Measurements from ENCODE around the gene EEIG1. TPM values are rescaled to one million over a fixed set of nuclear protein-coding genes. Genes with fewer than 3 reads are reported as not detected.

The EEIG1 gene
- total and polyA plus RNA-seq, 2 of the 4 experiments (the other 2 are of a cell fraction), result 1.1 to 23.2 TPM

- dilution Hi-C loops (cut with HindIII; ENCODE audit: low sequenced_read_pairs, unreplicated experiment), result no loop called here
- POLR2A ChIA-PET (ENCODE audit: unreplicated experiment), result no interaction called here
- WGBS, 2 experiments (ENCODE audit: extremely low coverage in 2 of 2, insufficient read length in 1 of 2), result no CpG with 5 or more reads among the region's 11 CpGs
- CTCF ChIA-PET, result interaction anchor here (0.6 kb wide), 1 partner anchor 36 kb away, joined by 7 read pairs; no protein-coding TSS in a partner anchor
- H3K23ac ChIP-seq (ENCODE audit: low read depth, low read length), result no peak overlapping the region
- H2BK20ac ChIP-seq (ENCODE audit: low read depth, low read length), result no peak overlapping the region
- no peak overlapping the region for H2AK9ac ChIP-seq (replicated peaks; ENCODE audit: low read depth, low read length, poor library complexity)
- H3K4me3 ChIP-seq (ENCODE audit: insufficient read depth, low read depth, low read length), result no peak overlapping the region
- no peak for ATAC-seq (ENCODE audit: low read depth)
- H3K79me1 ChIP-seq (ENCODE audit: low read depth in 1 of 2, low read length in 2 of 2), result no peaks in the 10 kb centered on the region
- H3K4me2 ChIP-seq (ENCODE audit: low read depth, low read length), result no peak overlapping the region
- H2BK5ac ChIP-seq (ENCODE audit: low read depth, low read length, poor library complexity, severe bottlenecking), result no peak overlapping the region
- TF ChIP-seq, protein P1, sequence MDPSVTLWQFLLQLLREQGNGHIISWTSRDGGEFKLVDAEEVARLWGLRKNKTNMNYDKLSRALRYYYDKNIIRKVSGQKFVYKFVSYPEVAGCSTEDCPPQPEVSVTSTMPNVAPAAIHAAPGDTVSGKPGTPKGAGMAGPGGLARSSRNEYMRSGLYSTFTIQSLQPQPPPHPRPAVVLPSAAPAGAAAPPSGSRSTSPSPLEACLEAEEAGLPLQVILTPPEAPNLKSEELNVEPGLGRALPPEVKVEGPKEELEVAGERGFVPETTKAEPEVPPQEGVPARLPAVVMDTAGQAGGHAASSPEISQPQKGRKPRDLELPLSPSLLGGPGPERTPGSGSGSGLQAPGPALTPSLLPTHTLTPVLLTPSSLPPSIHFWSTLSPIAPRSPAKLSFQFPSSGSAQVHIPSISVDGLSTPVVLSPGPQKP (IDR thresholded peaks at IDR 0.05; ENCODE audit: borderline replicate concordance, low read depth, low read length), result no peak
- TF ChIP-seq RAD21 (IDR thresholded peaks at IDR 0.05; ENCODE audit: low read length) (no peak), RFX5 (IDR thresholded peaks at IDR 0.05; ENCODE audit: low read depth, low read length) (no peak), CTCF (conservative IDR thresholded peaks at IDR 0.05; ENCODE audit: low read depth, low read length) (no peak), CEBPB (IDR thresholded peaks at IDR 0.05; ENCODE audit: low read depth, low read length) (no peak), POLR2A (IDR thresholded peaks at IDR 0.05; ENCODE audit: low read depth, low read length) (no peak), RCOR1 (IDR thresholded peaks at IDR 0.05; ENCODE audit: insufficient replicate concordance, low read length) (no peak)
- DNase-seq, result peak; percentile 36
- H3K9ac ChIP-seq (ENCODE audit: low read depth, low read length), result no peak overlapping the region
- intact Hi-C loops (cut with micrococcal nuclease), result no loop called here
- no peak overlapping the region for H4K5ac ChIP-seq (ENCODE audit: low read depth, low read length)
- H3K14ac ChIP-seq (replicated peaks; ENCODE audit: low read depth, low read length), result no peak overlapping the region
- no peaks in the 10 kb centered on the region for H3K36me3 ChIP-seq (ENCODE audit: control insufficient read depth, insufficient read depth, low read length)
- H4K8ac ChIP-seq (ENCODE audit: low read depth in 2 of 2, low read length in 2 of 2), result no peak overlapping the region
- no peak overlapping the region for H3K4ac ChIP-seq (ENCODE audit: low read depth, low read length)
- H4K20me1 ChIP-seq (ENCODE audit: insufficient read depth, low read length), result no peaks in the 10 kb centered on the region
- peaks cover 7% of the 10 kb centered on the region for H3K9me1 ChIP-seq (ENCODE audit: insufficient read depth, low read length)
- no peak overlapping the region for H2BK15ac ChIP-seq (ENCODE audit: low read depth, low read length)
- no peak overlapping the region for H4K91ac ChIP-seq (ENCODE audit: insufficient read depth, low read depth, low read length)
- H3K4me1 ChIP-seq (ENCODE audit: control insufficient read depth, insufficient read depth, low read length), result peaks cover 5% of the 10 kb centered on the region
- H3K27ac ChIP-seq (ENCODE audit: insufficient read depth, low read length), result no peak overlapping the region
- no TSS peak for BruUV-seq (replicated peaks)
- H3K18ac ChIP-seq (ENCODE audit: low read depth, low read length), result no peak overlapping the region
- in situ Hi-C loops (cut with MboI; ENCODE audit: low sequenced_read_pairs), result no loop called here
- no peak overlapping the region for H2AK5ac ChIP-seq (ENCODE audit: low read depth, low read length)
- H3K9me3 ChIP-seq (ENCODE audit: control insufficient read depth, insufficient read depth, low read length), result peaks cover 5% of the 10 kb centered on the region; the same call in 1 of the 2 replicates
- H2BK120ac ChIP-seq (ENCODE audit: low read depth, low read length), result no peak overlapping the region
- H3K27me3 ChIP-seq (ENCODE audit: control insufficient read depth, insufficient read depth, low read length), result no peaks in the 10 kb centered on the region
- no peak overlapping the region for H2AFZ ChIP-seq (replicated peaks; ENCODE audit: low read length, poor library complexity)
- no peak overlapping the region for H3K56ac ChIP-seq (ENCODE audit: extremely low read depth, insufficient read depth, low read length)
Measured at GRCh38 chr9:128006332-128006996, 25.7 kb upstream of the EEIG1 start.
